Adrenal gland (tissue), 12 donors: ENCODE measurements around the gene SLC26A6. TPM values are rescaled to one million over a fixed set of nuclear protein-coding genes. Genes with fewer than 3 reads are reported as not detected.

ENCODE experiments used
- DNase-seq, 7 donors: peaks; one replicate each; pipeline ENCODE4 v3.0.0-alpha.2; 2019 to 2020
- H3K27ac ChIP-seq, 5 donors: fragments of 200-600 bp; sonication (generic) in 4 of 5; 1 replicate in 3 of 5; 2 replicates in 2 of 5; pipeline versions ENCODE4 v1.5.1 to v1.8.0; 2016 to 2020; ENCODE audit warnings: mild to moderate bottlenecking in 1 of 5
- H3K27me3 ChIP-seq: fragments of 200-600 bp; 2 replicates; pipeline ENCODE4 v1.8.0; 2021
- H3K36me3 ChIP-seq, 2 donors: fragments of 200-600 bp; replicated peaks in 1 of 2; 1 replicate in 1 of 2; 2 replicates in 1 of 2; pipeline versions ENCODE4 v1.5.1 to v1.8.0; 2018 to 2022
- H3K4me1 ChIP-seq, 2 donors: fragments of 200-600 bp; replicated peaks in 1 of 2; 1 replicate in 1 of 2; 2 replicates in 1 of 2; pipeline versions ENCODE4 v1.5.1 to v1.8.0; 2018 to 2021
- H3K4me3 ChIP-seq, 4 donors: fragments of 200-600 bp; sonication (generic) in 3 of 4; one replicate each; pipeline ENCODE4 v1.5.1; 2016 to 2018
- H3K9me3 ChIP-seq, 3 donors: fragments of 200-600 bp; sonication (generic) in 1 of 3; replicated peaks in 1 of 3; 1 replicate in 2 of 3; 2 replicates in 1 of 3; pipeline versions ENCODE4 v1.5.1 to v1.8.0; 2016 to 2021
- CTCF ChIP-seq, 6 experiments: fragments of 450-650 bp in 4 of 6; fragments of 200-600 bp in 2 of 6; sonication (generic) in 1 of 6; IDR thresholded peaks; 1 replicate in 5 of 6; 2 replicates in 1 of 6; pipeline versions ENCODE4 v1.5.1 to v1.8.0; 2016 to 2021; ENCODE audit warnings: antibody characterized with exemption in 6 of 6, mild to moderate bottlenecking in 2 of 6, moderate library complexity in 1 of 6
- POLR2A ChIP-seq, 2 donors: fragments of 450-650 bp; IDR thresholded peaks; one replicate each; pipeline ENCODE4 v1.6.1; 2017; ENCODE audit warnings: antibody characterized with exemption in 2 of 2, mild to moderate bottlenecking in 2 of 2, moderate library complexity in 1 of 2
- WGBS, 4 donors: extraction: QIAGEN DNeasy Blood & Tissue Kit in 2 of 4; methylation state at CpG; one replicate each; pipeline versions ENCODE4 v1.1.5 to v1.1.7; 2013 to 2017; 5-methylcytosine and 5-hydroxymethylcytosine counted together
- intact Hi-C, 2 donors: fragments of 100-400 bp; cut with DNase I; formaldehyde crosslinking; loops; one replicate each; pipeline versions ENCODE4 v1.14.1 to v1.15.0; 2022 to 2023
- polyA plus RNA-seq, 3 donors: library from polyadenylated mRNA; stranded (reverse); fragments of 200-250 nt in 2 of 3; fragments of 350-450 nt in 1 of 3; fragmentation: Illumina TruSeq in 1 of 3; extraction: RNeasy Lipid Tissue Mini Kit (QIAGEN cat#74804) in 1 of 3; gene quantifications; one replicate each; pipeline ENCODE4 v1.2.3, GENCODE V29; 2013 to 2014
- total RNA-seq, 9 donors: library from RNA; depleted of rRNA in 4 of 9; stranded (reverse); fragments of >200 nt in 4 of 9; fragments of 120-200 nt in 1 of 9; fragmentation: NEBNext Ultra II Directional in 1 of 9; extraction: Animal tissue kit (Norgen Biotek cat#: 25700) in 1 of 9; gene quantifications; one replicate each; pipeline versions ENCODE4 v1.1.0 to v1.2.4, GENCODE V29; 2013 to 2023
- donor health status: healthy with polysubstance abuse.
- donor health status: Bipolar disorder and iron deficiency.
- donor health status: DM: yes; HTN: yes; CAD: no.
- donor health status: DM: no; HTN: no; CAD: no.
- donor health status: DM: no; HTN: no; CAD: no.
- donor health status: DM: yes; HTN: yes; CAD: no.

Gene SLC26A6
- total and polyA plus RNA-seq, 12 donors, result 7.8 to 47.2 (median 17.6) TPM

GRCh38 chr3:48652923-48653715, 17.9 kb upstream of the SLC26A6 start:
- intact Hi-C loops, result no loop called here
- H3K36me3 ChIP-seq, result no peaks in the 10 kb centered on the region
- no peak for DNase-seq
- no peaks in the 10 kb centered on the region for H3K9me3 ChIP-seq
- no peak for TF ChIP-seq CTCF (IDR thresholded peaks at IDR 0.05)
- no peak for TF ChIP-seq POLR2A (IDR thresholded peaks at IDR 0.05)
- H3K27me3 ChIP-seq, result no peaks in the 10 kb centered on the region
- WGBS, 4 donors, result 93 to 96% (median 95%) methylated on average over 7 to 15 of the region's 15 CpGs
- peaks cover 0 to 7% of the 10 kb centered on the region in 2 donors for H3K4me1 ChIP-seq
- H3K27ac ChIP-seq, result no peak overlapping the region
- no peak overlapping the region for H3K4me3 ChIP-seq

- peaks cover 0 to 7% of the 10 kb centered on the region in 2 donors for H3K4me1 ChIP-seq
- TF ChIP-seq POLR2A (IDR thresholded peaks at IDR 0.05) (no peak), CTCF (IDR thresholded peaks at IDR 0.05) (no peak)
- no peak overlapping the region for H3K27ac ChIP-seq
- no peaks in the 10 kb centered on the region for H3K36me3 ChIP-seq
- no peaks in the 10 kb centered on the region for H3K9me3 ChIP-seq
- no peak overlapping the region for H3K4me3 ChIP-seq
- 89 to 92% (median 91%) methylated on average over 3 to 11 of the region's 11 CpGs for WGBS, 4 donors
- H3K27me3 ChIP-seq, result no peaks in the 10 kb centered on the region
- DNase-seq, result no peak
- intact Hi-C loops, result no loop called here
Measured at GRCh38 chr3:48651771-48652170, 16.5 kb upstream of the SLC26A6 start.

- intact Hi-C loops, result no loop called here
- no peak overlapping the region for H3K4me3 ChIP-seq
- DNase-seq, result no peak
- peaks cover 0 to 3% of the 10 kb centered on the region in 2 donors for H3K4me1 ChIP-seq
- no peaks in the 10 kb centered on the region for H3K36me3 ChIP-seq
- H3K9me3 ChIP-seq, result no peaks in the 10 kb centered on the region
- H3K27ac ChIP-seq, result no peak overlapping the region
- H3K27me3 ChIP-seq, result no peaks in the 10 kb centered on the region
- no peak for TF ChIP-seq POLR2A (IDR thresholded peaks at IDR 0.05)
- WGBS, 4 donors, result 90 to 91% (median 91%) methylated on average over 9 to 12 of the region's 12 CpGs
Measured at GRCh38 chr3:48650723-48651122, 15.5 kb upstream of the SLC26A6 start.

GRCh38 chr3:48648188-48648850, 13.1 kb upstream of the SLC26A6 start:
- no peak for DNase-seq
- Histone ChIP-seq H3K4me3 (no peak overlapping the region), H3K4me1 (no peaks in the 10 kb centered on the region), H3K27me3 (no peaks in the 10 kb centered on the region), H3K9me3 (no peaks in the 10 kb centered on the region), H3K27ac (no peak overlapping the region), H3K36me3 (no peaks in the 10 kb centered on the region)
- TF ChIP-seq POLR2A (IDR thresholded peaks at IDR 0.05), result no peak
- no peak for TF ChIP-seq CTCF (IDR thresholded peaks at IDR 0.05)
- whole genome bisulfite sequencing, 4 donors, result 92 to 96% (median 95%) methylated on average over 4 to 15 of the region's 15 CpGs
- intact Hi-C loops, result no loop called here
